WTC11 (cell line): ENCODE measurements around the gene PTPRN2. TPM values are rescaled to one million over a fixed set of nuclear protein-coding genes. Genes with fewer than 3 reads are reported as not detected.

Experiments
- ATAC-seq: fragments of 200-7000 bp; cut with Tn5 transposase; 2 replicates; pipeline ENCODE4 v1.10.0; 2021; ENCODE audit warnings: mild to moderate bottlenecking, moderate library complexity
- CTCF ChIA-PET: fragments of 300-600 bp; sonication (Branson Sonifier 250); formaldehyde crosslinking; loops from one replicate; lab custom pipeline; 2021; ENCODE audit warnings: antibody characterized with exemption; lab: Charles Lee
- POLR2A ChIA-PET: fragments of 350-600 bp; sonication (Branson Sonifier 250); formaldehyde crosslinking; loops from one replicate; lab custom pipeline; 2021; ENCODE audit warnings: antibody characterized with exemption; lab: Charles Lee
- DNase-seq: peaks from one replicate; pipeline ENCODE4 v3.0.0; 2021; ENCODE audit warnings: low spot score
- H3K27ac Mint-ChIP-seq: 2 replicates; pipeline ENCODE4 v1.8.0; 2021; ENCODE audit warnings: mixed read lengths
- H3K27me3 Mint-ChIP-seq: 2 replicates; pipeline ENCODE4 v1.8.0; 2021; ENCODE audit warnings: low read depth, mild to moderate bottlenecking, moderate library complexity, mixed read lengths
- H3K36me3 Mint-ChIP-seq: 2 replicates; pipeline ENCODE4 v1.8.0; 2021; ENCODE audit warnings: mixed read lengths
- H3K4me1 Mint-ChIP-seq: 2 replicates; pipeline ENCODE4 v1.8.0; 2022; ENCODE audit warnings: mixed read lengths
- H3K4me3 Mint-ChIP-seq: 2 replicates; pipeline ENCODE4 v1.8.0; 2021; ENCODE audit warnings: mild to moderate bottlenecking, moderate library complexity, mixed read lengths
- H3K9me3 Mint-ChIP-seq: 2 replicates; pipeline ENCODE4 v1.8.0; 2021; ENCODE audit warnings: mixed read lengths
- ESRRA ChIP-seq: sonication (generic); formaldehyde crosslinking; IDR thresholded peaks from 2 replicates; pipeline ENCODE4 v1.8.1; 2022; ENCODE audit warnings: mild to moderate bottlenecking, missing genetic modification reagents, borderline replicate concordance
- FOXK1 ChIP-seq: sonication (generic); formaldehyde crosslinking; IDR thresholded peaks from 2 replicates; pipeline ENCODE4 v1.8.0; 2022; ENCODE audit warnings: mild to moderate bottlenecking, moderate library complexity, missing genetic modification reagents
- KAT7 ChIP-seq: sonication (generic); formaldehyde crosslinking; IDR thresholded peaks from 2 replicates; pipeline ENCODE4 v1.8.1; 2023; ENCODE audit warnings: missing genetic modification reagents, mild to moderate bottlenecking, borderline replicate concordance
- NFATC4 ChIP-seq: fragments of 250-450 bp; sonication (Bioruptor Pico); IDR thresholded peaks from 2 replicates; pipeline ENCODE4 v1.9.0; 2021; ENCODE audit warnings: mild to moderate bottlenecking
- NR2C2 ChIP-seq: sonication (generic); formaldehyde crosslinking; IDR thresholded peaks from 2 replicates; pipeline ENCODE4 v1.8.0; 2022; ENCODE audit warnings: mild to moderate bottlenecking, missing genetic modification reagents
- NR3C1 ChIP-seq: sonication (generic); formaldehyde crosslinking; conservative IDR thresholded peaks from 2 replicates; pipeline ENCODE4 v1.8.1; 2023; ENCODE audit warnings: low read depth, mild to moderate bottlenecking, missing genetic modification reagents
- RORB ChIP-seq: fragments of 250-450 bp; sonication (Bioruptor Pico); IDR thresholded peaks from 2 replicates; pipeline ENCODE4 v1.9.0; 2021; ENCODE audit warnings: mild to moderate bottlenecking
- TCF7 ChIP-seq: sonication (generic); formaldehyde crosslinking; IDR thresholded peaks from 2 replicates; pipeline ENCODE4 v1.8.0; 2022; ENCODE audit warnings: mild to moderate bottlenecking, low read depth, missing genetic modification reagents, moderate library complexity
- ZBTB21 ChIP-seq: sonication (generic); formaldehyde crosslinking; IDR thresholded peaks from 2 replicates; pipeline ENCODE4 v1.8.1; 2023; ENCODE audit warnings: mild to moderate bottlenecking, missing genetic modification reagents, borderline replicate concordance
- ZNF317 ChIP-seq: sonication (generic); formaldehyde crosslinking; IDR thresholded peaks from 2 replicates; pipeline ENCODE4 v1.8.1; 2023; ENCODE audit warnings: low read depth, mild to moderate bottlenecking, moderate library complexity, missing genetic modification reagents, borderline replicate concordance
- ZNF671 ChIP-seq: fragments of 250-450 bp; sonication (Bioruptor Pico); IDR thresholded peaks from 2 replicates; pipeline ENCODE4 v1.8.0; 2021; ENCODE audit warnings: mild to moderate bottlenecking
- total RNA-seq: library from RNA; stranded (reverse); gene quantifications from 3 replicates; pipeline ENCODE4 v1.2.3, GENCODE V29; 2021
- TF ChIP-seq, protein P1 (sequence below): sonication (generic); formaldehyde crosslinking; IDR thresholded peaks from 2 replicates; pipeline ENCODE4 v1.8.1; 2023; ENCODE audit warnings: mild to moderate bottlenecking, missing genetic modification reagents
- TF ChIP-seq, protein P2 (sequence below): sonication (generic); formaldehyde crosslinking; IDR thresholded peaks from 2 replicates; pipeline ENCODE4 v1.8.0; 2022; ENCODE audit warnings: mild to moderate bottlenecking, missing genetic modification reagents
- TF ChIP-seq, protein P3 (sequence below): sonication (generic); formaldehyde crosslinking; IDR thresholded peaks from 2 replicates; pipeline ENCODE4 v1.8.1; 2023; ENCODE audit warnings: mild to moderate bottlenecking, missing genetic modification reagents, borderline replicate concordance
- TF ChIP-seq, protein P4 (sequence below): fragments of 200-600 bp; IDR thresholded peaks from 2 replicates; pipeline ENCODE4 v1.8.0; 2022; ENCODE audit warnings: antibody characterized with exemption
- TF ChIP-seq, protein P5 (sequence below): sonication (generic); formaldehyde crosslinking; IDR thresholded peaks from 2 replicates; pipeline ENCODE4 v1.8.1; 2022; ENCODE audit warnings: low read depth, missing genetic modification reagents, borderline replicate concordance
- TF ChIP-seq, protein P6 (sequence below): sonication (generic); formaldehyde crosslinking; IDR thresholded peaks from 2 replicates; pipeline ENCODE4 v1.8.0; 2023; ENCODE audit warnings: mild to moderate bottlenecking, missing genetic modification reagents
- TF ChIP-seq, protein P7 (sequence below): sonication (generic); formaldehyde crosslinking; IDR thresholded peaks from 2 replicates; pipeline ENCODE4 v1.8.0; 2022; ENCODE audit warnings: mild to moderate bottlenecking, missing genetic modification reagents
- TF ChIP-seq, protein P8 (sequence below): sonication (generic); formaldehyde crosslinking; IDR thresholded peaks from 2 replicates; pipeline ENCODE4 v1.8.1; 2022; ENCODE audit warnings: mild to moderate bottlenecking, missing genetic modification reagents, moderate library complexity, borderline replicate concordance

PTPRN2 gene
- total RNA-seq, 1 experiment from 2014 or later = 4.7 TPM

DNA sequence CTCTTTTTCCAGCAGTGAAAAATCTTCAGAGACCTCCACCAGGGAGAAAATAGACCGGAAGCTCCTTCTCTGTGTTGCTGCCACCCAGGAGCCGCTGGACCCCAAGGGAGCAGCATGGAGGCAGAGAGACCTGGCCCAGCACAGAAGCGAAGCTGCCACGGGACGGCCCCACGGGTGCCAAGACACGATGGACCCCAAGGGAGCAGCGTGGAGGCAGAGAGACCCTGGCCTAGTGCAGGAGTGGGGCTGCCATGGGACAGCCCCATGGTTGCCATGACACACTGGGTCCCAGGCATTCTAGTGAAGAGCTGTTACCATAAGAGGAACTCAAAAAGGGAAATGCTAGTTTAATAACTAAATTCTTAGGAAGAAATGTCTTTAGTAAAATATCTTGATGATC lies 186.3 kb downstream of the PTPRN2 start:
- TF ChIP-seq, protein P1, sequence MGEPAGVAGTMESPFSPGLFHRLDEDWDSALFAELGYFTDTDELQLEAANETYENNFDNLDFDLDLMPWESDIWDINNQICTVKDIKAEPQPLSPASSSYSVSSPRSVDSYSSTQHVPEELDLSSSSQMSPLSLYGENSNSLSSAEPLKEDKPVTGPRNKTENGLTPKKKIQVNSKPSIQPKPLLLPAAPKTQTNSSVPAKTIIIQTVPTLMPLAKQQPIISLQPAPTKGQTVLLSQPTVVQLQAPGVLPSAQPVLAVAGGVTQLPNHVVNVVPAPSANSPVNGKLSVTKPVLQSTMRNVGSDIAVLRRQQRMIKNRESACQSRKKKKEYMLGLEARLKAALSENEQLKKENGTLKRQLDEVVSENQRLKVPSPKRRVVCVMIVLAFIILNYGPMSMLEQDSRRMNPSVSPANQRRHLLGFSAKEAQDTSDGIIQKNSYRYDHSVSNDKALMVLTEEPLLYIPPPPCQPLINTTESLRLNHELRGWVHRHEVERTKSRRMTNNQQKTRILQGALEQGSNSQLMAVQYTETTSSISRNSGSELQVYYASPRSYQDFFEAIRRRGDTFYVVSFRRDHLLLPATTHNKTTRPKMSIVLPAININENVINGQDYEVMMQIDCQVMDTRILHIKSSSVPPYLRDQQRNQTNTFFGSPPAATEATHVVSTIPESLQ = no peak
- TF ChIP-seq, protein P2, sequence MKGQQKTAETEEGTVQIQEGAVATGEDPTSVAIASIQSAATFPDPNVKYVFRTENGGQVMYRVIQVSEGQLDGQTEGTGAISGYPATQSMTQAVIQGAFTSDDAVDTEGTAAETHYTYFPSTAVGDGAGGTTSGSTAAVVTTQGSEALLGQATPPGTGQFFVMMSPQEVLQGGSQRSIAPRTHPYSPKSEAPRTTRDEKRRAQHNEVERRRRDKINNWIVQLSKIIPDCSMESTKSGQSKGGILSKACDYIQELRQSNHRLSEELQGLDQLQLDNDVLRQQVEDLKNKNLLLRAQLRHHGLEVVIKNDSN (CRISPR knock-in tag) = no peak
- no peak for TF ChIP-seq NFATC4
- no peak for TF ChIP-seq ZBTB21 (CRISPR knock-in tag)
- TF ChIP-seq NR2C2 (CRISPR knock-in tag) = no peak
- TF ChIP-seq, protein P3, sequence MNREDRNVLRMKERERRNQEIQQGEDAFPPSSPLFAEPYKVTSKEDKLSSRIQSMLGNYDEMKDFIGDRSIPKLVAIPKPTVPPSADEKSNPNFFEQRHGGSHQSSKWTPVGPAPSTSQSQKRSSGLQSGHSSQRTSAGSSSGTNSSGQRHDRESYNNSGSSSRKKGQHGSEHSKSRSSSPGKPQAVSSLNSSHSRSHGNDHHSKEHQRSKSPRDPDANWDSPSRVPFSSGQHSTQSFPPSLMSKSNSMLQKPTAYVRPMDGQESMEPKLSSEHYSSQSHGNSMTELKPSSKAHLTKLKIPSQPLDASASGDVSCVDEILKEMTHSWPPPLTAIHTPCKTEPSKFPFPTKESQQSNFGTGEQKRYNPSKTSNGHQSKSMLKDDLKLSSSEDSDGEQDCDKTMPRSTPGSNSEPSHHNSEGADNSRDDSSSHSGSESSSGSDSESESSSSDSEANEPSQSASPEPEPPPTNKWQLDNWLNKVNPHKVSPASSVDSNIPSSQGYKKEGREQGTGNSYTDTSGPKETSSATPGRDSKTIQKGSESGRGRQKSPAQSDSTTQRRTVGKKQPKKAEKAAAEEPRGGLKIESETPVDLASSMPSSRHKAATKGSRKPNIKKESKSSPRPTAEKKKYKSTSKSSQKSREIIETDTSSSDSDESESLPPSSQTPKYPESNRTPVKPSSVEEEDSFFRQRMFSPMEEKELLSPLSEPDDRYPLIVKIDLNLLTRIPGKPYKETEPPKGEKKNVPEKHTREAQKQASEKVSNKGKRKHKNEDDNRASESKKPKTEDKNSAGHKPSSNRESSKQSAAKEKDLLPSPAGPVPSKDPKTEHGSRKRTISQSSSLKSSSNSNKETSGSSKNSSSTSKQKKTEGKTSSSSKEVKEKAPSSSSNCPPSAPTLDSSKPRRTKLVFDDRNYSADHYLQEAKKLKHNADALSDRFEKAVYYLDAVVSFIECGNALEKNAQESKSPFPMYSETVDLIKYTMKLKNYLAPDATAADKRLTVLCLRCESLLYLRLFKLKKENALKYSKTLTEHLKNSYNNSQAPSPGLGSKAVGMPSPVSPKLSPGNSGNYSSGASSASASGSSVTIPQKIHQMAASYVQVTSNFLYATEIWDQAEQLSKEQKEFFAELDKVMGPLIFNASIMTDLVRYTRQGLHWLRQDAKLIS (CRISPR knock-in tag) = no peak
- TF ChIP-seq KAT7 (CRISPR knock-in tag) = no peak
- TF ChIP-seq TCF7 (CRISPR knock-in tag) = no peak
- H3K36me3 Mint-ChIP-seq = peaks cover 7% of the 10 kb centered on the region
- no peaks in the 10 kb centered on the region for H3K27me3 Mint-ChIP-seq
- ChIA-PET CTCF (interaction anchor here (0.6 to 1.7 kb wide), 5 partner anchors 7 to 404 kb away, joined by 3 to 4 read pairs (median 3); no protein-coding TSS in a partner anchor), POLR2A (no interaction called here)
- DNase-seq (no peak), ATAC-seq (no peak)
- no peak overlapping the region for H3K4me3 Mint-ChIP-seq
- peaks cover 26% of the 10 kb centered on the region for H3K4me1 Mint-ChIP-seq
- H3K9me3 Mint-ChIP-seq = peaks cover 14% of the 10 kb centered on the region
- no peak overlapping the region for H3K27ac Mint-ChIP-seq

DNA sequence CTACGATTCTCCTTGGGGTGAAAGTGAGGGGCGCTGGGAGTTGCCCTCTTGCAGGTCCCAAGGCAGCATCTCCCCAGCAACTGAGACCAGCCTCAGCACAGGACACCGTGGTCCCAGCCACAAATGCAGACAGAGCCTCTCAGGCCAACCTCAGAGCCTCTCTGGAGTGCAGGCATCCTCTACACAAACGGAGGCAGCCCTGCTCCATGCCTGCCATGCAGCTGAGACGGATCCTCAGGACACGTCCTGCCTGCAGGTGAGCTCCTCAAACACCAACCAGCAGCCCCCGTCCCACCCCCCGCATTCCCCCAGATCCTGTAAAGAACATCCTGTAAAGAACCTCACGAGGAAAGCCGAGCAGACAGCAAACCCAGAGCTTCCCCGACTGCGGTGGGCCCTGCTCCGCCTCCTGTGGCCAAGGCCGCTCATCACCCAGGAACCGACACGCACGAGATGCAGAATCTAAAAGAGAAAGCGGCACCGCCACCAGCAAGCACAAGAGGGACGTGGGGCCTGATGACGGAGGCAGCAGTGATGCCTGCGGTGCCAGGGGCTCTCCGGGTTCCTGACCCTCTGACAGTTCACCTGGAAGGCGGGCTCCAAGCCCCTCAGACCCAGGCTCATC lies 186.9 kb downstream of the PTPRN2 start:
- H3K36me3 Mint-ChIP-seq = peaks cover 7% of the 10 kb centered on the region
- H3K27ac Mint-ChIP-seq = no peak overlapping the region
- H3K4me3 Mint-ChIP-seq = no peak overlapping the region
- peaks cover 29% of the 10 kb centered on the region for H3K4me1 Mint-ChIP-seq
- ATAC-seq = no peak; the same call in 1 of the 2 replicates
- no peaks in the 10 kb centered on the region for H3K27me3 Mint-ChIP-seq
- CTCF ChIA-PET = interaction anchor here (0.6 to 1.8 kb wide), 6 partner anchors 8 to 405 kb away, joined by 3 to 7 read pairs (median 4); no protein-coding TSS in a partner anchor
- TF ChIP-seq ZNF317 (CRISPR knock-in tag) = no peak
- TF ChIP-seq, protein P4, sequence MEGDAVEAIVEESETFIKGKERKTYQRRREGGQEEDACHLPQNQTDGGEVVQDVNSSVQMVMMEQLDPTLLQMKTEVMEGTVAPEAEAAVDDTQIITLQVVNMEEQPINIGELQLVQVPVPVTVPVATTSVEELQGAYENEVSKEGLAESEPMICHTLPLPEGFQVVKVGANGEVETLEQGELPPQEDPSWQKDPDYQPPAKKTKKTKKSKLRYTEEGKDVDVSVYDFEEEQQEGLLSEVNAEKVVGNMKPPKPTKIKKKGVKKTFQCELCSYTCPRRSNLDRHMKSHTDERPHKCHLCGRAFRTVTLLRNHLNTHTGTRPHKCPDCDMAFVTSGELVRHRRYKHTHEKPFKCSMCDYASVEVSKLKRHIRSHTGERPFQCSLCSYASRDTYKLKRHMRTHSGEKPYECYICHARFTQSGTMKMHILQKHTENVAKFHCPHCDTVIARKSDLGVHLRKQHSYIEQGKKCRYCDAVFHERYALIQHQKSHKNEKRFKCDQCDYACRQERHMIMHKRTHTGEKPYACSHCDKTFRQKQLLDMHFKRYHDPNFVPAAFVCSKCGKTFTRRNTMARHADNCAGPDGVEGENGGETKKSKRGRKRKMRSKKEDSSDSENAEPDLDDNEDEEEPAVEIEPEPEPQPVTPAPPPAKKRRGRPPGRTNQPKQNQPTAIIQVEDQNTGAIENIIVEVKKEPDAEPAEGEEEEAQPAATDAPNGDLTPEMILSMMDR = no peak
- TF ChIP-seq, protein P5, sequence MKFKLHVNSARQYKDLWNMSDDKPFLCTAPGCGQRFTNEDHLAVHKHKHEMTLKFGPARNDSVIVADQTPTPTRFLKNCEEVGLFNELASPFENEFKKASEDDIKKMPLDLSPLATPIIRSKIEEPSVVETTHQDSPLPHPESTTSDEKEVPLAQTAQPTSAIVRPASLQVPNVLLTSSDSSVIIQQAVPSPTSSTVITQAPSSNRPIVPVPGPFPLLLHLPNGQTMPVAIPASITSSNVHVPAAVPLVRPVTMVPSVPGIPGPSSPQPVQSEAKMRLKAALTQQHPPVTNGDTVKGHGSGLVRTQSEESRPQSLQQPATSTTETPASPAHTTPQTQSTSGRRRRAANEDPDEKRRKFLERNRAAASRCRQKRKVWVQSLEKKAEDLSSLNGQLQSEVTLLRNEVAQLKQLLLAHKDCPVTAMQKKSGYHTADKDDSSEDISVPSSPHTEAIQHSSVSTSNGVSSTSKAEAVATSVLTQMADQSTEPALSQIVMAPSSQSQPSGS (CRISPR knock-in tag) = no peak
- TF ChIP-seq, protein P6, sequence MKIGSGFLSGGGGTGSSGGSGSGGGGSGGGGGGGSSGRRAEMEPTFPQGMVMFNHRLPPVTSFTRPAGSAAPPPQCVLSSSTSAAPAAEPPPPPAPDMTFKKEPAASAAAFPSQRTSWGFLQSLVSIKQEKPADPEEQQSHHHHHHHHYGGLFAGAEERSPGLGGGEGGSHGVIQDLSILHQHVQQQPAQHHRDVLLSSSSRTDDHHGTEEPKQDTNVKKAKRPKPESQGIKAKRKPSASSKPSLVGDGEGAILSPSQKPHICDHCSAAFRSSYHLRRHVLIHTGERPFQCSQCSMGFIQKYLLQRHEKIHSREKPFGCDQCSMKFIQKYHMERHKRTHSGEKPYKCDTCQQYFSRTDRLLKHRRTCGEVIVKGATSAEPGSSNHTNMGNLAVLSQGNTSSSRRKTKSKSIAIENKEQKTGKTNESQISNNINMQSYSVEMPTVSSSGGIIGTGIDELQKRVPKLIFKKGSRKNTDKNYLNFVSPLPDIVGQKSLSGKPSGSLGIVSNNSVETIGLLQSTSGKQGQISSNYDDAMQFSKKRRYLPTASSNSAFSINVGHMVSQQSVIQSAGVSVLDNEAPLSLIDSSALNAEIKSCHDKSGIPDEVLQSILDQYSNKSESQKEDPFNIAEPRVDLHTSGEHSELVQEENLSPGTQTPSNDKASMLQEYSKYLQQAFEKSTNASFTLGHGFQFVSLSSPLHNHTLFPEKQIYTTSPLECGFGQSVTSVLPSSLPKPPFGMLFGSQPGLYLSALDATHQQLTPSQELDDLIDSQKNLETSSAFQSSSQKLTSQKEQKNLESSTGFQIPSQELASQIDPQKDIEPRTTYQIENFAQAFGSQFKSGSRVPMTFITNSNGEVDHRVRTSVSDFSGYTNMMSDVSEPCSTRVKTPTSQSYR (CRISPR knock-in tag) = no peak
- TF ChIP-seq NR3C1 (CRISPR knock-in tag) = no peak
- TF ChIP-seq ZNF671 (CRISPR knock-in tag) = no peak
- no peak for TF ChIP-seq NR2C2 (CRISPR knock-in tag)
- no peak for TF ChIP-seq RORB (CRISPR knock-in tag)
- TF ChIP-seq, protein P7, sequence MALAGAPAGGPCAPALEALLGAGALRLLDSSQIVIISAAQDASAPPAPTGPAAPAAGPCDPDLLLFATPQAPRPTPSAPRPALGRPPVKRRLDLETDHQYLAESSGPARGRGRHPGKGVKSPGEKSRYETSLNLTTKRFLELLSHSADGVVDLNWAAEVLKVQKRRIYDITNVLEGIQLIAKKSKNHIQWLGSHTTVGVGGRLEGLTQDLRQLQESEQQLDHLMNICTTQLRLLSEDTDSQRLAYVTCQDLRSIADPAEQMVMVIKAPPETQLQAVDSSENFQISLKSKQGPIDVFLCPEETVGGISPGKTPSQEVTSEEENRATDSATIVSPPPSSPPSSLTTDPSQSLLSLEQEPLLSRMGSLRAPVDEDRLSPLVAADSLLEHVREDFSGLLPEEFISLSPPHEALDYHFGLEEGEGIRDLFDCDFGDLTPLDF (CRISPR knock-in tag) = no peak
- no peak for TF ChIP-seq FOXK1 (CRISPR knock-in tag)
- no peak for TF ChIP-seq ESRRA
- TF ChIP-seq, protein P8, sequence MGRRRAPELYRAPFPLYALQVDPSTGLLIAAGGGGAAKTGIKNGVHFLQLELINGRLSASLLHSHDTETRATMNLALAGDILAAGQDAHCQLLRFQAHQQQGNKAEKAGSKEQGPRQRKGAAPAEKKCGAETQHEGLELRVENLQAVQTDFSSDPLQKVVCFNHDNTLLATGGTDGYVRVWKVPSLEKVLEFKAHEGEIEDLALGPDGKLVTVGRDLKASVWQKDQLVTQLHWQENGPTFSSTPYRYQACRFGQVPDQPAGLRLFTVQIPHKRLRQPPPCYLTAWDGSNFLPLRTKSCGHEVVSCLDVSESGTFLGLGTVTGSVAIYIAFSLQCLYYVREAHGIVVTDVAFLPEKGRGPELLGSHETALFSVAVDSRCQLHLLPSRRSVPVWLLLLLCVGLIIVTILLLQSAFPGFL (CRISPR knock-in tag) = no peak
- TF ChIP-seq, all 79 proteins: peak for 0
- H3K9me3 Mint-ChIP-seq = peaks cover 14% of the 10 kb centered on the region
- POLR2A ChIA-PET = no interaction called here
- DNase-seq = no peak
